Fibroblast of skin of abdomen (primary cell): ENCODE measurements around the gene PRKD3. TPM values are rescaled to one million over a fixed set of nuclear protein-coding genes. Genes with fewer than 3 reads are reported as not detected.

Source experiments
- DNase-seq: peaks from one replicate; pipeline ENCODE4 v3.0.0-alpha.2; 2013
- polyA plus RNA-seq, 2 experiments: library from polyadenylated mRNA; unstranded; fragments of 120-200 nt; gene quantifications; one replicate each; pipeline ENCODE4 v1.2.1, GENCODE V29; 2013; ENCODE audit not compliant: insufficient read length in 2 of 2

Gene PRKD3
- polyA plus RNA-seq (2013, experiment 1 of 2; ENCODE audit: insufficient read length) = 41.3 TPM
- 38.4 TPM for polyA plus RNA-seq (2013, experiment 2 of 2; ENCODE audit: insufficient read length)

- DNase-seq = peak; percentile 80
Measured at GRCh38 chr2:37324786-37325624, at the start of gene PRKD3. TSS of gene PRKD3 (minus strand) at chr2:37324833. CDS start at chr2:37316524, 8,309 bp downstream.

- no peak for DNase-seq
Measured at GRCh38 chr2:37372000-37372399, 47.4 kb upstream of the PRKD3 start.

GRCh38 chr2:37370666-37371065, 46.0 kb upstream of the PRKD3 start:
- DNase-seq = no peak

GRCh38 chr2:37367984-37368383, 43.4 kb upstream of the PRKD3 start:
- DNase-seq = no peak

GRCh38 chr2:37367310-37367709, 42.7 kb upstream of the PRKD3 start:
- DNase-seq = no peak

GRCh38 chr2:37366773-37367172, 42.1 kb upstream of the PRKD3 start:
- no peak for DNase-seq

GRCh38 chr2:37365669-37366068, 41.0 kb upstream of the PRKD3 start:
- no peak for DNase-seq

GRCh38 chr2:37364351-37364750, 39.7 kb upstream of the PRKD3 start:
- DNase-seq = no peak

- DNase-seq = no peak
Measured at GRCh38 chr2:37361994-37362698, 37.5 kb upstream of the PRKD3 start.

- no peak for DNase-seq
Measured at GRCh38 chr2:37361216-37361815, 36.7 kb upstream of the PRKD3 start.

- no peak for DNase-seq
Measured at GRCh38 chr2:37358466-37358865, 33.8 kb upstream of the PRKD3 start.

GRCh38 chr2:37357530-37357929, 32.9 kb upstream of the PRKD3 start:
- peak; percentile 44 for DNase-seq

- DNase-seq = peak; percentile 62
Measured at GRCh38 chr2:37357069-37357468, 32.4 kb upstream of the PRKD3 start.

GRCh38 chr2:37356299-37356698, 31.7 kb upstream of the PRKD3 start:
- DNase-seq = no peak

- DNase-seq = no peak
Measured at GRCh38 chr2:37355735-37356134, 31.1 kb upstream of the PRKD3 start.

GRCh38 chr2:37354531-37354930, 29.9 kb upstream of the PRKD3 start:
- DNase-seq = no peak

- DNase-seq = no peak
Measured at GRCh38 chr2:37350034-37350433, 25.4 kb upstream of the PRKD3 start.

- DNase-seq = peak; percentile 40
Measured at GRCh38 chr2:37349231-37349860, 24.7 kb upstream of the PRKD3 start.

GRCh38 chr2:37348155-37348554, 23.5 kb upstream of the PRKD3 start:
- DNase-seq = peak; percentile 33

- DNase-seq = peak; percentile 83
Measured at GRCh38 chr2:37344453-37345361, 20.1 kb upstream of the PRKD3 start, which contains the start of gene QPCT. TSS of gene QPCT (plus strand) at chr2:37344630. CDS start at chr2:37344732, 102 bp downstream.
